Measurements from ENCODE around the gene SLC45A1.

The SLC45A1 gene

DNA sequence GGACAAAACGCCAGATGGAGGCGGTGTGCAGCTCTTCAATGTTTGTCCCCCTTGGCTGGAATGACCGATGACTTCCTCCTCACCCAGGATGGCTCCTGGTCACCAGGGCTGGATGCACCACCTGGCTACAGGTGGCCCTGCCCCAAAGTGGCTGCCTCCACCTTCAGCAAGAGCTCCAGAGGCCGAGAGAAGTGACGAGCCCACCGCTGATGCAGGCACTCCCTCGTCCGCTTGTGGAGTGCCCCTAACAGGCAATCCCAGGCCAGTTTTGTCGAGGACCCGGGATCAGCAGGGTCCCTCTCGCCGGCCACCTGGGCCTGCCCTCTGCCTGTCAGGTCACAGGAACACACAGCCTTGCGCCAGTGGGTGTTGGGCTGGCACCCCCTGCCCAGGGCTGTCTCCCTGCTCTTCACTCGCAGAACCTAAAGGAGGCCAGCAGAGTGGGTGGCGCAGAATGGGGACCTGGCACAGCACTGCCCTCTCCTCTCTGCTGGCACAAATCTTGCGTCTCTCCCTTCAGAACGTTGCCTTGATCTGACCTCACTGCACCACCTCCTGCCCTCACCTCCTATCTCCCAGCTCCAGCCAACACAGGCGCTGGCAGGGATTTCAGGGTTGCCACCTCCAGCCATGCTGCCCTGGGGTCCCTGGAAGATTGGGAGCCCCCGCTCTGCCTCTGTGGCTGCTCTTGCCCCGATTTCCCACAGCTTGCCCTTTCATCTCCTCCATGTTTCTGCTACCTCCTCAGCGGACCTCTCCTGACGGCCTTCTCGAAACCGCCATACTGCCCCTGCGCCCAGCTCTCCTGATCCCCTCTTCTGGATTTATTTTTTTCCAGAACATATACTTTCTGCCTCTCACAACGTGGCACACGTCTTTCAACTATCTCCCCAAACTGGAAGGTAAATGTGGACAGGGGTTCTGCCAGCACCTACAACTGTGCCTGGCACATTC lies 38.6 kb downstream of the SLC45A1 start:
- no peak for DNase-seq

DNA sequence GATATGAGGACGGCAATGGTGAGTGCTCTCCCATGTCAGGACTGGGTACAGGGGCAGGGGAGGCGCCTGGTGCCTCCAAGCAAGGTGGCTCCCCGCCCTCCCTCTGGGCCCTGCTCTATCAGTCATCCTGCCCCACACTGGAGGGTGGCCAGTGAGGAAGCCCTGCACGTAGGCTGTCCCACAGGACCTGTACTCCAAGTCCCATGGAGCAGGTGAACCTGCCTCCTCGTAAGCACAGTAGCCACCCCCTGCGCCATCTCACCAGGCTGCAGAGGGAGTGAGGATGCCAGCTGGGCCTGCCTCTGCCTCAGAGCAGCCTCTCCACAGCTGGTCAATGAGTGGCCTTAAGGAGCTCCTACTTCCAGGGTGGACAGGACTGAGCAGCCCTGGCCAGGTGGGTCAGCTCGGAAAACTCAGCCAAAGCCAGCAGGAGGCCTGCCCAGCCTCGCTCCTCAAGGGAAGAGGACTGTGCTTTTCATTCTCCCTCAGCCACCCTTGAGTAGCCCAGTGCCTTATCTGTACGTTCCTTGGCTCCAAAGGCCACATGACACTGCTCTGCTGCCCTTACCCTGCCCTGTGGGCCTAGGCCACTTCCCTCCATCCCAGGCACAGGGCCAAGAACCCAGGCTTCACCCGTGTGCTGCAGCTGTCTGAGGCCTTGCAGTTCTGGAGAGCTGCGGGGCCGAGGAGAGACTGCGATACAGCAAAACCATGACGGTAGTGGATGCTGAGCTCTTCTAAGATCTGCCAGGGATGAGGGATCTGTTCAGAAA lies 39.6 kb downstream of the SLC45A1 start:
- DNase-seq = no peak

DNA sequence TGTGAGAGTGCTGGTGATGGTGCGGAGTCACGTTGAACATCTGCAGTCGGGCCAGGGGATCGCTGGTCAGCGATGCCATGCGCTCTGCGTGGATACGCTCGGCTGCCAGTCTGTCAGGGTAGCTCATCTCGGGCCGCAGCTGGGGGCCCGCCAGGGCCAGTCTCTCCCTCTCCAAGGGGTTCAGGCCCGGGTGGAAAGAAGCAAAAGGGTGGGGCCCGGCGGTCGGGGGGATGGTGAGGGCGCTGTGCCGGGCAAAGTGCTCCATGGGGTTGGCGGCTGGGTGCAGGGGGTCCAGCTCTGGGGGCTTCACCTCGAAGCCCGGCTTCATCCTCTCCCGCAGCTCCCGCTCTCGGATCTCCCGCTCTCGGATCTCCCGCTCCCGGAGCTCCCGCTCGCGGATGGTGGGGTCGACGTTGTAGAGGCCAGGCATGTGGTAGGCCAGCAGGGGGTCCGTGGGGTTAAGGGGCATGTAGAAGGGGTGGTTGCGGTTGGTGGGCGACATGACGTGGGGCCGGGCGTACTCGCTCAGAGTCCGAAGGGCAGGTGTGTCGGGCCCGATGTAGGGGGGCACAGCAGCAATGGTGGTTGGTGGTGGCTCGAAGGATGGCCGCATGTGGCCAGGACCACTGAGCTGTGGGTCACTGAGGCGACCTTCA lies 40.5 kb downstream of the SLC45A1 start:
- no peak for DNase-seq

GRCh38 chr1:8358897-8359616 lies 41.1 kb downstream of the SLC45A1 start:
- no peak for DNase-seq

DNA sequence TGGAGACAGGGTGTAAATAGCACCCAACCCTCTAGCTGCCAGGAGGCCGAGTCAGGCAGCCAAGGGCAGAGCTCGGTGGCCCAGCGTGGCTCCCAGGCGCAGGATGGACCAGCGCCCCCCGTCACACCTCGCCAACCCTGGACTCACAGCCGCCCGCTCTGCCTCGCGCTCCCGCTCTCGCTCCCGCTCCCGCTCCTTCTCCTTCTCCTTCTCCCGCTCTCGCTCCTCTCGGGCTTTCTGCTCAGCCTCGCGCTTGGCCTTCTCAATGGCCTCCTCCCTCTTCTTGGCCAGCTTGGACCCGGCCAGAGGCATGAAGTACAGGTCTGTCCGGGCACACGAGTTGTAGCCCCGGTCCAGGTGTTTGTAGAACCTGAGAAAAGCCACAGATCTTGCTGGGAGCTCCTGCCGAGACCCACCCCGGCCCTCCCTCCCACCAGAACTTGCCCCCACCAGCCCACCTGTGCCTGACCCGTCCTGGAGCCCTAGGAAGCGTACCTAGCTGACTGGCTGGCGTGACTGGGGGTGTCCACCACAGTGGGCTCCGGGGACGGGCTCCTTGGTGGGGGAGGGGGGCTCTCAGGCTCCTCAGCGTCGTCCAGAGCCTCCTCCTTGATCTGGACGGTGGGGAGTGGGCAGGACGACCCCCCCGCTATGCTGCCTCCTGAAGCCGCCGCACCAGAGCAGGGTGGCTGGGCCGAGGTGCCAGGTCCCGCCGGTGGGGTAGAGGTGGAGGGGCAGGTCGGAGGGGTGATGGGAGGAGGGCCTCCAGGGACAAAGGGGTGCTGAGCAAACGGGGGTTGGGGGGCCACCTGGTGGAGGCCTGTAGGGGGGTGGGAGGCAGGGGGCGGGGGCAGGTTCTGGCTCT lies 41.9 kb downstream of the SLC45A1 start:
- DNase-seq = no peak

- DNase-seq = no peak
Measured at GRCh38 chr1:8360493-8361197, 42.7 kb downstream of the SLC45A1 start.

GRCh38 chr1:8361198-8361849 lies 43.4 kb downstream of the SLC45A1 start:
- DNase-seq = no peak

DNA sequence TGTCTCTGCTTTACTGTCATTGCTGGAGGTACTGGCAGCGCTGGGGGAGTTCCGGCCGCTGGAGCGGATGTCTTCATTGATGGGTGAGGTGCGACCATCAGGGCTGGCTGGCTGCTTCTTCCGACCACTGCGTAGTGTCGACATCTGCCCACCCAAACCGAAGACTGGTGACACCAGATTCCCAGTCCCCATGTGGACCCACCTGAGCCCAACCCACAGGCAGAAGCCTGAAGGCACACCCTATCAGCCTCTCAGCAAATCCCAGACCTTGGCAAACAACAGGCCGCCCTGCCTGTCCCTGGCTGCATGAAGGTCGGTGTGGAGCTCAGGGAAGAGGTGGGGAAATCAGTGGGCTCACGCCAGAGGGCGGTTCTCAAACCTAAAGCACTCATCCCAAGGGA lies 44.8 kb downstream of the SLC45A1 start:
- no peak for DNase-seq

- no peak for DNase-seq
Measured at GRCh38 chr1:8363186-8363766, 45.4 kb downstream of the SLC45A1 start.

- DNase-seq = no peak
Measured at GRCh38 chr1:8363767-8364301, 45.9 kb downstream of the SLC45A1 start.

DNA sequence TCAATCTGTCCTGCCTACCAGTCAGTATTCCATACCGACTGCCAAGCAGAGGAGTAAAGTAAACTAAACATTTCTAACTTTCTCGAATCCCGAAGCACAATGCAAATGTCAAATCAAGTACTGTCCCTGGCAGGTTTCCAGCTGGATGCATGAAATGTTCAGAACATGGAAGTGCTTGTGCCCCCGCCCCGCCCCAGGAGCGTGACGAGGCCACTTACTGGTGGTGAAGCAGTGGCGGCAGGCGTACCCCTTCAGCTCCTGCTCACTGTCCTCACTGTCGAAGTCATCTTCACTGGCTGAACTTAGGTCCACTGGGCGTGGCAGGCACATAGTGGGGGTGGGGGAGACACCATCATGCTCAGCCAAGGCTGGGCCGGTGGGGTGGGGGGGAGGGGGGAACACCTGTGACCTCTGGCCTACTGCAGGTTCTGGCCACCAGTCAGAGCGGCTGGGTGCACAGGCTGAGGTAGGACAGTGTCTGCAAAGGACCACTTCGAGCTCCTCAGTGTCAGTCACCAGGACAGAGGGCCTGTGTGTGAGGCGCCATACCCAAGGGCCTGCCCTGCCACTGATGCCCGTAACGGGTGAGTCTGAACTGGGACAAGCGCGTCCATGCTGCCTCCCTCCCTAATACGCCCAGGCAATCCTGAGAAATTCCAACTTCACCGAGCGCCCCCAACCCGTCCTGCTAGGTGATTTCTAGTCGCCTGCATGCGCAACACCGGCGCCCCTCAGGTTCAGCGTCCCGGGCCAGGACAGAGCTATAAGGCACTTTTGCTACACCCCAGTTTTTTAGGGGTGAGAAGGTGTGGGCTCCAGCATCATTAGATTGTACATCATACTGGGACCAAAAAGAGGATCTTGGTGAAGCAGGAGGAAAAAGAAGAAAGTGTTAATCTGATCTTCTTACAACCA lies 46.9 kb downstream of the SLC45A1 start:
- DNase-seq = no peak

DNA sequence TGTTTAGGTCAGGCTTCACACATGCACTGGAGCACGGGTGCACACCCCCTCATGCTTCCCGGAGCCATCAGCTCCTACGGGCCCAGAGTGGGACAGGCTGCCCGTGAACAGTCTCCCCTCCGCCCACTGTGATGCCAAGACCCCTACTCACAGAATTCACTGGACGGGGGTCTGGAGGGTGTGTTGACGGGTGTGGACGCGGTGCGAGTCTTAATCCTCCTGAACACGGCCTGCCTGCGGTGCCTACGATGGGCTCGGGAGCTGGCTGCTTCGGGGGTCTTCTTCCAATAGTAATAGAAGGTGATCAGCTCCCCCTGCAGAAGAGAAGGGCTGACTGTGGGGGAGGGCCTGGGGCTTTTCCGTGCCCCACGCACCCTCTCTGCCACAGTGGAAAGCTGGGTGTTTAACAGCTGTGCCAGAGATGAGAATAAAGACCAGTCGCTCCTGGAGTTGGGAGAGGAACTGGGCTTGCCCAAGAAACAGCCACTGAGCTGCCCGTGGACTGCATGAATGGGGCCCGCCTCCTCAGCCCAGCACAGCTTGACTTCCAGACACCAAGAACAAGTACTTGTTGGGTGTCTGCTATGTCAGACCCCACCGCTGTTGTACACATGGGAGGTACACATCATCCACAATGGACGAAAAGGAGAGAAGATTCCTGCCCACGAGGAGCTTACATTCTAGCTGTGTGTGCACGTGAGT lies 47.9 kb downstream of the SLC45A1 start:
- no peak for DNase-seq

- no peak for DNase-seq
Measured at GRCh38 chr1:8367571-8368194, 49.8 kb downstream of the SLC45A1 start.

- no peak for DNase-seq
Measured at GRCh38 chr1:8368956-8369639, 51.2 kb downstream of the SLC45A1 start.

- no peak for DNase-seq
Measured at GRCh38 chr1:8370046-8370881, 52.4 kb downstream of the SLC45A1 start.

DNA sequence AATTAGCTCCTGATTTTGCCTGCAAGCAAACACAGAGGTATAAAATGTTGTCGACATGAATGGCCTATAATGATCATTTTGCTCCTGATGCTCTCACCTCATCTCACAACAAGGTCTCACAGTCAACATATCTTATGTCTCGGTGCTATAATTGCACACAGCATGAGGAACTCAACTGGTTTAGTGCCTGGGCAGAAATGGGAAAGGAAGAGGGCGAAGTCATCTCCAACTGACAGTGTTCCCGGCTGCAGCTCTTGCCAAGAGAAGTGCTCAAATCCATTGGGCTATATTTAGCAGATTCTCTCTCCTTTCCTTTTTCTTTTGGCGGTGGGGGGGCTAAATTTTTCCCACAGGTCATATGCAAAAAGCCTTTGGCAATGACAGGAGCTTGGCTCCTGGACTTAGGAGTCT lies 53.0 kb downstream of the SLC45A1 start:
- DNase-seq = no peak

All from stimulated activated naive CD4-positive, alpha-beta T cell (primary cell).